ENCODE results near the gene TTC16.

TTC16 gene

GRCh38 chr9:127684576-127684975, 31.3 kb upstream of the TTC16 start:
- no peak for DNase-seq (ENCODE audit: insufficient read length)
- TF ChIP-seq POLR2AphosphoS5 (IDR thresholded peaks at IDR 0.05; ENCODE audit: low read depth, low read length) (no peak), TAF1 (IDR thresholded peaks at IDR 0.05; ENCODE audit: borderline replicate concordance, low read depth, low read length) (no peak), POLR2A (IDR thresholded peaks at IDR 0.05; ENCODE audit: low read depth, low read length) (no peak)
- FAIRE-seq = no peak

GRCh38 chr9:127686461-127687393, 29.2 kb upstream of the TTC16 start:
- DNase-seq (ENCODE audit: insufficient read length) (no peak), FAIRE-seq (no peak)
- TF ChIP-seq TAF1 (IDR thresholded peaks at IDR 0.05; ENCODE audit: borderline replicate concordance, low read depth, low read length) = no peak
- no peak for TF ChIP-seq POLR2A (IDR thresholded peaks at IDR 0.05; ENCODE audit: low read depth, low read length)
- TF ChIP-seq POLR2AphosphoS5 (IDR thresholded peaks at IDR 0.05; ENCODE audit: low read depth, low read length) = no peak

GRCh38 chr9:127689329-127690000, 26.4 kb upstream of the TTC16 start:
- TF ChIP-seq POLR2AphosphoS5 (IDR thresholded peaks at IDR 0.05; ENCODE audit: low read depth, low read length) = no peak
- no peak for TF ChIP-seq POLR2A (IDR thresholded peaks at IDR 0.05; ENCODE audit: low read depth, low read length)
- TF ChIP-seq TAF1 (IDR thresholded peaks at IDR 0.05; ENCODE audit: borderline replicate concordance, low read depth, low read length) = no peak
- FAIRE-seq = no peak
- DNase-seq (ENCODE audit: insufficient read length) = no peak

GRCh38 chr9:127690735-127691134, 25.1 kb upstream of the TTC16 start:
- TF ChIP-seq TAF1 (IDR thresholded peaks at IDR 0.05; ENCODE audit: borderline replicate concordance, low read depth, low read length) (no peak), POLR2AphosphoS5 (IDR thresholded peaks at IDR 0.05; ENCODE audit: low read depth, low read length) (no peak), POLR2A (IDR thresholded peaks at IDR 0.05; ENCODE audit: low read depth, low read length) (no peak)
- FAIRE-seq (no peak), DNase-seq (ENCODE audit: insufficient read length) (no peak)

GRCh38 chr9:127692071-127692470, 23.8 kb upstream of the TTC16 start:
- DNase-seq (ENCODE audit: insufficient read length) = no peak
- no peak for FAIRE-seq
- no peak for TF ChIP-seq POLR2A (IDR thresholded peaks at IDR 0.05; ENCODE audit: low read depth, low read length)
- TF ChIP-seq POLR2AphosphoS5 (IDR thresholded peaks at IDR 0.05; ENCODE audit: low read depth, low read length) = no peak
- TF ChIP-seq TAF1 (IDR thresholded peaks at IDR 0.05; ENCODE audit: borderline replicate concordance, low read depth, low read length) = no peak

GRCh38 chr9:127693143-127693542, 22.7 kb upstream of the TTC16 start:
- FAIRE-seq (no peak), DNase-seq (ENCODE audit: insufficient read length) (no peak)
- TF ChIP-seq POLR2AphosphoS5 (IDR thresholded peaks at IDR 0.05; ENCODE audit: low read depth, low read length) (no peak), POLR2A (IDR thresholded peaks at IDR 0.05; ENCODE audit: low read depth, low read length) (no peak), TAF1 (IDR thresholded peaks at IDR 0.05; ENCODE audit: borderline replicate concordance, low read depth, low read length) (no peak)

- TF ChIP-seq POLR2AphosphoS5 (IDR thresholded peaks at IDR 0.05; ENCODE audit: low read depth, low read length) (no peak), TAF1 (IDR thresholded peaks at IDR 0.05; ENCODE audit: borderline replicate concordance, low read depth, low read length) (no peak), POLR2A (IDR thresholded peaks at IDR 0.05; ENCODE audit: low read depth, low read length) (no peak)
- DNase-seq (ENCODE audit: insufficient read length) (no peak), FAIRE-seq (no peak)
These were observed 22.2 kb upstream of the TTC16 start for GRCh38 chr9:127693697-127694096.

- FAIRE-seq = no peak
- no peak for TF ChIP-seq POLR2AphosphoS5 (IDR thresholded peaks at IDR 0.05; ENCODE audit: low read depth, low read length)
- no peak for TF ChIP-seq POLR2A (IDR thresholded peaks at IDR 0.05; ENCODE audit: low read depth, low read length)
- no peak for TF ChIP-seq TAF1 (IDR thresholded peaks at IDR 0.05; ENCODE audit: borderline replicate concordance, low read depth, low read length)
- no peak for DNase-seq (ENCODE audit: insufficient read length)
These were observed 20.8 kb upstream of the TTC16 start for GRCh38 chr9:127694890-127695720.

GRCh38 chr9:127697575-127697974, 18.3 kb upstream of the TTC16 start:
- DNase-seq (ENCODE audit: insufficient read length) = no peak
- no peak for FAIRE-seq
- TF ChIP-seq POLR2A (IDR thresholded peaks at IDR 0.05; ENCODE audit: low read depth, low read length) (no peak), TAF1 (IDR thresholded peaks at IDR 0.05; ENCODE audit: borderline replicate concordance, low read depth, low read length) (no peak), POLR2AphosphoS5 (IDR thresholded peaks at IDR 0.05; ENCODE audit: low read depth, low read length) (no peak)

GRCh38 chr9:127698386-127698785, 17.5 kb upstream of the TTC16 start:
- TF ChIP-seq TAF1 (IDR thresholded peaks at IDR 0.05; ENCODE audit: borderline replicate concordance, low read depth, low read length) = no peak
- DNase-seq (ENCODE audit: insufficient read length) = no peak
- no peak for FAIRE-seq

- peak; percentile 88 for DNase-seq (ENCODE audit: insufficient read length)
- FAIRE-seq = no peak
- TF ChIP-seq POLR2A (IDR thresholded peaks at IDR 0.05; ENCODE audit: low read depth, low read length) (no peak), POLR2AphosphoS5 (IDR thresholded peaks at IDR 0.05; ENCODE audit: low read depth, low read length) (no peak), TAF1 (IDR thresholded peaks at IDR 0.05; ENCODE audit: borderline replicate concordance, low read depth, low read length) (no peak)
These were observed 16.8 kb upstream of the TTC16 start for GRCh38 chr9:127698985-127699670.

Data from GM12892 (cell line).